ENCODE measurements around the gene ITIH3.

Gene ITIH3

GRCh38 chr3:52849656-52850055 lies 55.1 kb downstream of the ITIH3 start:
- no peak for TF ChIP-seq ZNF8 (CRISPR knock-in tag; IDR thresholded peaks at IDR 0.05)
- no peak for TF ChIP-seq GLIS3 (CRISPR knock-in tag; IDR thresholded peaks at IDR 0.05)
- TF ChIP-seq PPARA (CRISPR knock-in tag; IDR thresholded peaks at IDR 0.05; ENCODE audit: borderline replicate concordance) = no peak
- no peak for TF ChIP-seq CREB5 (CRISPR knock-in tag; IDR thresholded peaks at IDR 0.05; ENCODE audit: low read depth)
- no peak for TF ChIP-seq ZFP30 (CRISPR knock-in tag; IDR thresholded peaks at IDR 0.05)
- no peak for TF ChIP-seq PATZ1 (CRISPR knock-in tag; IDR thresholded peaks at IDR 0.05; ENCODE audit: borderline replicate concordance)
- TF ChIP-seq ARNTL (CRISPR knock-in tag; IDR thresholded peaks at IDR 0.05; ENCODE audit: borderline replicate concordance, low read depth) = no peak
- no peak for TF ChIP-seq SNAI2 (CRISPR knock-in tag; IDR thresholded peaks at IDR 0.05)
- TF ChIP-seq TOX (CRISPR knock-in tag; IDR thresholded peaks at IDR 0.05; ENCODE audit: borderline replicate concordance) = no peak
- ATAC-seq = no peak

- peak; percentile 82 for ATAC-seq
- TF ChIP-seq CSRNP3 (CRISPR knock-in tag; IDR thresholded peaks at IDR 0.05) (no peak), TSHZ2 (CRISPR knock-in tag; IDR thresholded peaks at IDR 0.05) (no peak), ZNF565 (CRISPR knock-in tag; conservative IDR thresholded peaks at IDR 0.05; ENCODE audit: low read depth) (no peak), RARB (CRISPR knock-in tag; IDR thresholded peaks at IDR 0.05) (no peak), GLIS3 (CRISPR knock-in tag; IDR thresholded peaks at IDR 0.05) (no peak), ARNTL (CRISPR knock-in tag; IDR thresholded peaks at IDR 0.05; ENCODE audit: borderline replicate concordance, low read depth) (no peak), SNAI2 (CRISPR knock-in tag; IDR thresholded peaks at IDR 0.05) (no peak), ZNF70 (CRISPR knock-in tag; IDR thresholded peaks at IDR 0.05) (no peak), ISL1 (CRISPR knock-in tag; IDR thresholded peaks at IDR 0.05) (no peak), PATZ1 (CRISPR knock-in tag; IDR thresholded peaks at IDR 0.05; ENCODE audit: borderline replicate concordance) (no peak), TCF4 (CRISPR knock-in tag; IDR thresholded peaks at IDR 0.05; ENCODE audit: borderline replicate concordance) (no peak), ESRRG (CRISPR knock-in tag; IDR thresholded peaks at IDR 0.05) (no peak), POU6F1 (CRISPR knock-in tag; IDR thresholded peaks at IDR 0.05; ENCODE audit: borderline replicate concordance, low read depth) (no peak), ZFP3 (CRISPR knock-in tag; IDR thresholded peaks at IDR 0.05) (no peak)
Observed at GRCh38 chr3:52851348-52851747, 56.8 kb downstream of the ITIH3 start.

GRCh38 chr3:52852419-52852818 lies 57.8 kb downstream of the ITIH3 start:
- TF ChIP-seq CSDC2 (CRISPR knock-in tag; IDR thresholded peaks at IDR 0.05) = no peak
- ATAC-seq = no peak

Measured in SK-N-SH treated with all-trans-retinoic acid at 6 μM for 48 hours (cell line).